Smooth muscle cell (in vitro differentiated cells): ENCODE data around the gene RPS6KA2. TPM values are rescaled to one million over a fixed set of nuclear protein-coding genes. Genes with fewer than 3 reads are reported as not detected.

Source experiments
- DNase-seq: peaks from one replicate; lab custom pipeline; 2025; ENCODE audit not compliant: unreplicated experiment; lab: John Stamatoyannopoulos, UW
- H2AFZ ChIP-seq: fragments of 200-600 bp; sonication (generic); 2 replicates; pipeline ENCODE4 v1.6.0; 2016; ENCODE audit warnings: antibody characterized with exemption, low read depth, mild to moderate bottlenecking
- H3F3A ChIP-seq: fragments of 200-600 bp; sonication (generic); 2 replicates; pipeline ENCODE4 v1.6.0; 2017; ENCODE audit warnings: antibody characterized with exemption, low read depth
- H3K27ac ChIP-seq: fragments of 200-600 bp; sonication (generic); 2 replicates; pipeline ENCODE4 v1.5.1; 2016; ENCODE audit warnings: low read depth, mild to moderate bottlenecking
- H3K27me3 ChIP-seq: fragments of 200-600 bp; sonication (generic); 2 replicates; pipeline ENCODE4 v1.6.1; 2016; ENCODE audit warnings: low read depth, mild to moderate bottlenecking
- H3K36me3 ChIP-seq: fragments of 200-600 bp; sonication (generic); 2 replicates; pipeline ENCODE4 v1.5.1; 2016; ENCODE audit warnings: low read depth
- H3K4me1 ChIP-seq: fragments of 200-600 bp; sonication (generic); 2 replicates; pipeline ENCODE4 v1.5.1; 2016; ENCODE audit warnings: low read depth
- H3K4me2 ChIP-seq: fragments of 200-600 bp; sonication (generic); 2 replicates; pipeline ENCODE4 v1.6.0; 2016; ENCODE audit warnings: mild to moderate bottlenecking
- H3K4me3 ChIP-seq: fragments of 200-600 bp; sonication (generic); 2 replicates; pipeline ENCODE4 v1.5.1; 2016; ENCODE audit warnings: mild to moderate bottlenecking
- H3K79me2 ChIP-seq: fragments of 200-600 bp; sonication (generic); 2 replicates; pipeline ENCODE4 v1.6.0; 2016; ENCODE audit warnings: low read depth, mild to moderate bottlenecking
- H3K9ac ChIP-seq: fragments of 200-600 bp; sonication (generic); 2 replicates; pipeline ENCODE4 v1.6.0; 2016; ENCODE audit warnings: low read depth
- H3K9me3 ChIP-seq: fragments of 200-600 bp; sonication (generic); replicated peaks from 2 replicates; pipeline ENCODE4 v1.5.1; 2016; ENCODE audit warnings: low read depth
- H4K20me1 ChIP-seq: fragments of 200-600 bp; sonication (generic); 2 replicates; pipeline ENCODE4 v1.6.0; 2016; ENCODE audit warnings: low read depth
- CTCF ChIP-seq: fragments of 200-600 bp; sonication (generic); IDR thresholded peaks from 2 replicates; pipeline ENCODE4 v1.5.1; 2017; ENCODE audit warnings: borderline replicate concordance, mild to moderate bottlenecking, antibody characterized with exemption; ENCODE audit not compliant: insufficient read depth, poor library complexity, severe bottlenecking
- WGBS: methylation state at CpG from one replicate; pipeline ENCODE4 v1.1.7; 2016; ENCODE audit warnings: low lambda C conversion rate; 5-methylcytosine and 5-hydroxymethylcytosine counted together
- polyA plus RNA-seq: library from polyadenylated mRNA; unstranded; fragments of >200 nt; fragmentation: Nextera tagmentation; extraction: Ambion mirVana; gene quantifications from 2 replicates; pipeline ENCODE4 v1.2.1, GENCODE V29; 2016
- total RNA-seq: library from RNA; depleted of rRNA; stranded (reverse); fragments of >200 nt; gene quantifications from 2 replicates; pipeline ENCODE4 v1.2.3, GENCODE V29; 2014

RPS6KA2 gene
- total and polyA plus RNA-seq, 2 experiments from 2014 or later = 7.8 to 10.4 TPM

GRCh38 chr6:166508726-166509125, 118.3 kb downstream of the RPS6KA2 start:
- Histone ChIP-seq H2AFZ (no peak overlapping the region), H3K4me3 (no peak overlapping the region), H3K4me1 (no peaks in the 10 kb centered on the region), H3K4me2 (no peak overlapping the region), H4K20me1 (no peaks in the 10 kb centered on the region), H3F3A (no peaks in the 10 kb centered on the region), H3K36me3 (peaks cover 7% of the 10 kb centered on the region), H3K9ac (no peak overlapping the region), H3K9me3 (no peaks in the 10 kb centered on the region), H3K27me3 (no peaks in the 10 kb centered on the region), H3K79me2 (no peaks in the 10 kb centered on the region), H3K27ac (no peak overlapping the region)
- DNase-seq = no peak
- 90% methylated on average over 11 of the region's 11 CpGs for whole genome bisulfite sequencing
- TF ChIP-seq CTCF = no peak

DNA sequence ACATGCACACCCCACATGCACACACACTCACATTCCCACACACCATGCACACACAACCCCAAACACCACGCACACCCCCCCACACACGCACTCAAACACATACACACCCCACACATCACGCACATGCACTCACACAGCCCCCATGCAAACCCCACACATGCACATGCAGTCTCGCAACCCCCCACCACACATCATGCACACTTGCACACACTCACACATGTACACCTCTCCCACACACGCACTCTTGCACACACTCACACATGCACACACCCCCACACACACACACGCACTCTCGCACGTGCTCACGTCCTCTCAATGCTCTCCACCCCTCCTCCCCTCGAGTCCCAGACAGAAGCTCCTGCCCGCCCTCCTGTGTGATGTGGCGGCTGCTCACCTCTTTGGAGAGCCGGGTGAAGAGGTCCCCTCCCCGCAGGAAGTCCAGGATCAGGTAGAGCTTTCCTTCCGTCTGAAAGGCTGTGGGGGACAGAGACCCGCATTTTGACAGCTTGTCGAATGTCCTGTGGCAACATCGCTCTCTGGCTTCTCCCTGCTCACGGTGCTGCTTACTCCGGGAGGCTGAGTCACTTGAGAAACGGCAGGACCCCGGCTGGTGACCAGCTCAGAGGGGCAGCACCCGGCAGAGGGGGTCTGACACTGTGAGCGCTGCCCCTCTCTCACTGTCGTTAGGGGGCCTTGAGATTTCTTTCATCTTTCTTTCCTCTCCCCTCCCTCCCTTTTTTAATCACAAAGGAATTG, 119.1 kb downstream of the RPS6KA2 start:
- 90% methylated on average over 25 of the region's 25 CpGs for WGBS
- H3K27me3 ChIP-seq = no peaks in the 10 kb centered on the region
- H3K9ac ChIP-seq = no peak overlapping the region
- H3K9me3 ChIP-seq = no peaks in the 10 kb centered on the region
- H3K4me1 ChIP-seq = no peaks in the 10 kb centered on the region
- H3K79me2 ChIP-seq = no peaks in the 10 kb centered on the region
- no peak for DNase-seq
- H4K20me1 ChIP-seq = no peaks in the 10 kb centered on the region
- H3K36me3 ChIP-seq = peaks cover 7% of the 10 kb centered on the region
- no peaks in the 10 kb centered on the region for H3F3A ChIP-seq
- H2AFZ ChIP-seq = no peak overlapping the region
- no peak for TF ChIP-seq CTCF
- no peak overlapping the region for H3K4me3 ChIP-seq
- no peak overlapping the region for H3K4me2 ChIP-seq
- H3K27ac ChIP-seq = no peak overlapping the region

- DNase-seq = no peak
- Histone ChIP-seq H3K4me2 (no peak overlapping the region), H3K4me1 (no peaks in the 10 kb centered on the region), H3K4me3 (no peak overlapping the region), H3F3A (no peaks in the 10 kb centered on the region), H3K36me3 (peaks cover 7% of the 10 kb centered on the region), H3K79me2 (no peaks in the 10 kb centered on the region), H4K20me1 (no peaks in the 10 kb centered on the region), H3K9ac (no peak overlapping the region), H2AFZ (no peak overlapping the region), H3K27ac (no peak overlapping the region), H3K9me3 (no peaks in the 10 kb centered on the region), H3K27me3 (no peaks in the 10 kb centered on the region)
- 96% methylated on average over 2 of the region's 2 CpGs for WGBS
- no peak for TF ChIP-seq CTCF
Observed at GRCh38 chr6:166507380-166507779, 119.7 kb downstream of the RPS6KA2 start.
